Measurements from ENCODE around the gene PIP4K2C. TPM values are rescaled to one million over a fixed set of nuclear protein-coding genes. Genes with fewer than 3 reads are reported as not detected.

The PIP4K2C gene
- total and polyA plus RNA-seq, 10 of the 15 experiments (the other 5 are each of a cell fraction or from before 2014, with no cell fraction given), result 4.8 to 25.1 (median 14.9) TPM

DNA sequence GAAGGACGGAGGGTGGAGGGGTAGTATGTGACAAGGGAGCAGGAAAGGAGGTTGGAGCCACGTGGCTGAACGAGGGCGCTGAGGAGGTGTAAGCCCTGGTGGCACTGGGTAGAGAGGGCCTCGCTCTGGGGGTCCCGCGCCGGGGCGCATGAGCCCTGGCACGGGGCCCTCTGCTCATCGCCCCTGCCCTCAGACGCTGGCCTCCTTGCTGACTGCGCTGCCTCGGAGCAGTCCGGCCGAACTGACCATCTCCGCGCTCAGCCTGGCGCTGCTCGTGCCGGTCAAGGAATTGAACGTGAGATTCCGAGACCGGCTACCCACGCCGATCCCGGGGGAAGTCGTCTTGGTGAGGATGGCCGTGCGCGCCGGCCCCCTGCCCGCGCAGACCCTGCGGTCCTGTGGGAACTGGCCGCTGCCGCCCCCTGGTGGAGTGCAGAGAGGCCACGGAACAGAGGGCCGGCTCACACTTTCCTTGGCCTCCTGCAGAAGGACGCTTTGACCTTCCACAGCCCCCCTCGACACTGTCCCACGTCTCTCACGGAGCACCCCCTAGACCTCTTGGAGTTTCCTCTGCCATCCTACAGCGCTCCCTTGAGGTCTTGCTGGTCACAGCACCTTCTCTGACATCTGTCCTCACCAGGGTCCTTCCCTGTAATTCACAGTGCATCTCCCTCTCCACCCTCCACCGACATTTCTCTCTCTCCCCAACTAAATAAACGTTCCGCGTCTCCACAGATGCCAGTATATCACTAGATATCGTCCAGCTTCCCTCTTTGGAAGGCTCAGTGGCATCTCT lies 30.7 kb downstream of the PIP4K2C start:
- Histone ChIP-seq H3K4me1 (ENCODE audit: control insufficient read depth, insufficient read depth, low read length) (peaks cover 6% of the 10 kb centered on the region), H3K79me2 (ENCODE audit: control insufficient read depth, insufficient read depth, low read length) (no peaks in the 10 kb centered on the region), H2AFZ (ENCODE audit: control insufficient read depth, low read depth, low read length) (peak overlapping the region; percentile 39; the same call in 1 of the 2 replicates), H3K36me3 (ENCODE audit: control insufficient read depth in 2 of 2, insufficient read depth in 2 of 2, low read length in 1 of 2) (no peaks in the 10 kb centered on the region), H3K4me3 (0 out of 2 replicates have a peak overlapping the region, but pooled peaks have one; percentile 16), H3K9me3 (replicated peaks; ENCODE audit: control insufficient read depth, insufficient read depth, low read length) (no peaks in the 10 kb centered on the region), H3K27ac (ENCODE audit: control insufficient read depth, insufficient read depth) (no peak overlapping the region), H4K20me1 (ENCODE audit: control insufficient read depth, insufficient read depth) (no peaks in the 10 kb centered on the region), H3K9ac (ENCODE audit: control insufficient read depth, insufficient read depth, low read length) (no peak overlapping the region), H3K4me2 (ENCODE audit: control insufficient read depth, insufficient read depth) (peak overlapping the region; percentile 80), H3K27me3 (replicated peaks in 1 of 2; ENCODE audit: control insufficient read depth in 2 of 2, insufficient read depth in 2 of 2, low read length in 1 of 2) (peaks cover 28 to 31% of the 10 kb centered on the region in 2 experiments; a peak in 3 of 4 replicates)
- whole genome bisulfite sequencing (ENCODE audit: insufficient coverage, insufficient replicate concordance, low lambda C conversion rate, missing lambda C conversion rate), result 9% methylated on average over 49 of the region's 49 CpGs
- intact Hi-C loops (cut with micrococcal nuclease; ENCODE audit: unreplicated experiment), result loop anchor here (1.0 to 5.0 kb wide), 2 partner anchors 38 to 164 kb away; partner anchors contain the start of genes GLI1 and INHBE
- SMC1A ChIA-PET (ENCODE audit: uncharacterized antibody, unreplicated experiment), result interaction anchor here (0.9 to 1.9 kb wide), 12 partner anchors 7 to 163 kb away, joined by 3 to 16 read pairs (median 4); partner anchors contain the start of gene PIP4K2C
- POLR2A ChIA-PET, result interaction anchor here (1.2 kb wide), 1 partner anchor 10 kb away, joined by 3 read pairs; the partner anchor contains the start of gene ARHGEF25
- CTCF ChIA-PET, result interaction anchor here (0.9 to 7.8 kb wide), 8 partner anchors 7 to 97 kb away, joined by 3 to 119 read pairs (median 6); no protein-coding TSS in a partner anchor
- peak; percentile 62 for FAIRE-seq
- ATAC-seq, result peak; percentile 92
- in situ Hi-C loops (cut with MboI), result no loop called here
- BruUV-seq (replicated peaks), result no TSS peak
- RAD21 ChIA-PET (ENCODE audit: unreplicated experiment), result interaction anchor here (1.1 to 2.9 kb wide), 4 partner anchors 36 to 163 kb away, joined by 3 to 28 read pairs (median 8); no protein-coding TSS in a partner anchor
- DNase-seq (ENCODE audit: low read depth, low spot score), result no peak
- TF ChIP-seq ZBED1 (IDR thresholded peaks at IDR 0.05; ENCODE audit: borderline replicate concordance) (no peak), YBX1 (IDR thresholded peaks at IDR 0.05) (no peak), SMC3 (IDR thresholded peaks at IDR 0.05; ENCODE audit: borderline replicate concordance, low read length) (peak; percentile 85), SUZ12 (IDR thresholded peaks at IDR 0.05; ENCODE audit: unreplicated experiment) (peak; percentile 8), EZH2 (IDR thresholded peaks at IDR 0.05; ENCODE audit: borderline replicate concordance, control insufficient read depth, low read depth, low read length) (no peak), NR2F1 (conservative IDR thresholded peaks at IDR 0.05) (0 out of 2 replicates have a peak, but pooled peaks have one; percentile 20), KLF5 (IDR thresholded peaks at IDR 0.05; ENCODE audit: partially characterized antibody) (no peak), YY1 (IDR thresholded peaks at IDR 0.05; ENCODE audit: low read depth, low read length) (peak; percentile 45; the same call in 1 of the 2 replicates), IKZF1 (conservative IDR thresholded peaks at IDR 0.05) (0 out of 2 replicates have a peak, but pooled peaks have one; percentile 37), CHD1 (IDR thresholded peaks at IDR 0.05; ENCODE audit: low read depth, low read length) (no peak), BHLHE40 (IDR thresholded peaks at IDR 0.05; ENCODE audit: borderline replicate concordance in 1 of 2, low read depth in 2 of 2, low read length in 1 of 2) (no peak), CHD4 (IDR thresholded peaks at IDR 0.05) (no peak), SMARCA5 (IDR thresholded peaks at IDR 0.05) (peak; percentile 65; the same call in 1 of the 2 replicates), FOXM1 (IDR thresholded peaks at IDR 0.05; ENCODE audit: low read depth, low read length) (no peak), RUNX3 (IDR thresholded peaks at IDR 0.05; ENCODE audit: low read length) (peak; percentile 46), LARP7 (IDR thresholded peaks at IDR 0.05) (peak; percentile 72; the same call in 1 of the 2 replicates), GATAD2B (conservative IDR thresholded peaks at IDR 0.05; ENCODE audit: low read depth) (peak; percentile 60; the same call in 1 of the 2 replicates), RB1 (IDR thresholded peaks at IDR 0.05; ENCODE audit: borderline replicate concordance) (peak; percentile 67; the same call in 1 of the 2 replicates), NBN (IDR thresholded peaks at IDR 0.05) (0 out of 2 replicates have a peak, but pooled peaks have one; percentile 44), POLR2AphosphoS5 (IDR thresholded peaks at IDR 0.05; ENCODE audit: low read length) (no peak), TBL1XR1 (IDR thresholded peaks at IDR 0.05; ENCODE audit: low read depth, low read length) (no peak)
- TF ChIP-seq, protein P1, sequence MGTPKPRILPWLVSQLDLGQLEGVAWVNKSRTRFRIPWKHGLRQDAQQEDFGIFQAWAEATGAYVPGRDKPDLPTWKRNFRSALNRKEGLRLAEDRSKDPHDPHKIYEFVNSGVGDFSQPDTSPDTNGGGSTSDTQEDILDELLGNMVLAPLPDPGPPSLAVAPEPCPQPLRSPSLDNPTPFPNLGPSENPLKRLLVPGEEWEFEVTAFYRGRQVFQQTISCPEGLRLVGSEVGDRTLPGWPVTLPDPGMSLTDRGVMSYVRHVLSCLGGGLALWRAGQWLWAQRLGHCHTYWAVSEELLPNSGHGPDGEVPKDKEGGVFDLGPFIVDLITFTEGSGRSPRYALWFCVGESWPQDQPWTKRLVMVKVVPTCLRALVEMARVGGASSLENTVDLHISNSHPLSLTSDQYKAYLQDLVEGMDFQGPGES (IDR thresholded peaks at IDR 0.05), result no peak
- TF ChIP-seq, protein P2, sequence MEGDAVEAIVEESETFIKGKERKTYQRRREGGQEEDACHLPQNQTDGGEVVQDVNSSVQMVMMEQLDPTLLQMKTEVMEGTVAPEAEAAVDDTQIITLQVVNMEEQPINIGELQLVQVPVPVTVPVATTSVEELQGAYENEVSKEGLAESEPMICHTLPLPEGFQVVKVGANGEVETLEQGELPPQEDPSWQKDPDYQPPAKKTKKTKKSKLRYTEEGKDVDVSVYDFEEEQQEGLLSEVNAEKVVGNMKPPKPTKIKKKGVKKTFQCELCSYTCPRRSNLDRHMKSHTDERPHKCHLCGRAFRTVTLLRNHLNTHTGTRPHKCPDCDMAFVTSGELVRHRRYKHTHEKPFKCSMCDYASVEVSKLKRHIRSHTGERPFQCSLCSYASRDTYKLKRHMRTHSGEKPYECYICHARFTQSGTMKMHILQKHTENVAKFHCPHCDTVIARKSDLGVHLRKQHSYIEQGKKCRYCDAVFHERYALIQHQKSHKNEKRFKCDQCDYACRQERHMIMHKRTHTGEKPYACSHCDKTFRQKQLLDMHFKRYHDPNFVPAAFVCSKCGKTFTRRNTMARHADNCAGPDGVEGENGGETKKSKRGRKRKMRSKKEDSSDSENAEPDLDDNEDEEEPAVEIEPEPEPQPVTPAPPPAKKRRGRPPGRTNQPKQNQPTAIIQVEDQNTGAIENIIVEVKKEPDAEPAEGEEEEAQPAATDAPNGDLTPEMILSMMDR (IDR thresholded peaks at IDR 0.05 in 2 of 3, conservative IDR thresholded peaks at IDR 0.05 in 1 of 3; ENCODE audit: control insufficient read depth in 2 of 3, extremely low read depth in 1 of 3, insufficient read depth in 1 of 3, low read depth in 3 of 3, low read length in 3 of 3), result peak; percentile 80 to 90 (median 80)
